HepG2 (cell line): ENCODE data around the gene RNFT1. TPM values are rescaled to one million over a fixed set of nuclear protein-coding genes. Genes with fewer than 3 reads are reported as not detected.

Source experiments
- BHLHE40 ChIP-seq: IDR thresholded peaks from 2 replicates; pipeline ENCODE4 v1.6.1; 2011; ENCODE audit warnings: low read length, improper control_type of control experiment
- CENPBD1 ChIP-seq: sonication (generic); formaldehyde crosslinking; IDR thresholded peaks from 2 replicates; pipeline ENCODE4 v1.8.0; 2022; ENCODE audit warnings: missing genetic modification reagents, low read depth, mild to moderate bottlenecking, borderline replicate concordance
- GATAD2A ChIP-seq: IDR thresholded peaks from 2 replicates; pipeline ENCODE4 v1.6.1; 2016
- GTF2F1 ChIP-seq: fragments of 150-350 bp; IDR thresholded peaks from 2 replicates; pipeline ENCODE4 v1.6.1; 2014; ENCODE audit warnings: low read length
- HOXD1 ChIP-seq: sonication (generic); formaldehyde crosslinking; IDR thresholded peaks from 2 replicates; pipeline ENCODE4 v1.5.0; 2020; ENCODE audit warnings: missing genetic modification reagents
- IKZF1 ChIP-seq: fragments of 450-650 bp; IDR thresholded peaks from 2 replicates; pipeline ENCODE4 v1.7.1; 2016
- LCORL ChIP-seq, 2 experiments: fragments of 450-650 bp in 1 of 2; sonication (generic) in 1 of 2; formaldehyde crosslinking in 1 of 2; IDR thresholded peaks; 2 replicates each; pipeline versions ENCODE4 v1.5.0 to v1.6.1; 2017 to 2020; ENCODE audit warnings: antibody characterized with exemption in 1 of 2, missing genetic modification reagents in 1 of 2
- NFIC ChIP-seq: IDR thresholded peaks from 2 replicates; pipeline ENCODE4 v1.6.1; 2012; ENCODE audit warnings: mild to moderate bottlenecking, low read length, inconsistent platforms
- NFYB ChIP-seq: sonication (generic); formaldehyde crosslinking; IDR thresholded peaks from 2 replicates; pipeline ENCODE4 v1.4.0; 2020; ENCODE audit warnings: missing genetic modification reagents
- PHF21A ChIP-seq: sonication (generic); formaldehyde crosslinking; IDR thresholded peaks from 2 replicates; pipeline ENCODE4 v1.5.0; 2020; ENCODE audit warnings: mild to moderate bottlenecking, missing genetic modification reagents
- PLSCR1 ChIP-seq: sonication (generic); formaldehyde crosslinking; IDR thresholded peaks from 2 replicates; pipeline ENCODE4 v1.5.0; 2020; ENCODE audit warnings: missing genetic modification reagents, mild to moderate bottlenecking, borderline replicate concordance
- SIN3B ChIP-seq: fragments of 150-350 bp; IDR thresholded peaks from 2 replicates; pipeline ENCODE4 v1.6.1; 2014; ENCODE audit warnings: low read length
- SMAD9 ChIP-seq: sonication (generic); formaldehyde crosslinking; IDR thresholded peaks from 2 replicates; pipeline ENCODE4 v1.5.1; 2020; ENCODE audit warnings: mild to moderate bottlenecking, missing genetic modification reagents
- SOX5 ChIP-seq: IDR thresholded peaks from 2 replicates; pipeline ENCODE4 v1.6.1; 2016; ENCODE audit warnings: borderline replicate concordance
- SOX6 ChIP-seq, 2 experiments: fragments of 450-650 bp in 1 of 2; sonication (generic) in 1 of 2; formaldehyde crosslinking in 1 of 2; IDR thresholded peaks; 2 replicates each; pipeline versions ENCODE4 v1.4.0 to v1.6.1; 2017 to 2020; ENCODE audit warnings: antibody characterized with exemption in 1 of 2, mild to moderate bottlenecking in 1 of 2, missing genetic modification reagents in 1 of 2
- ZBTB8A ChIP-seq: sonication (generic); formaldehyde crosslinking; IDR thresholded peaks from 2 replicates; pipeline ENCODE4 v1.4.0; 2020; ENCODE audit warnings: mild to moderate bottlenecking, low read depth, missing genetic modification reagents, borderline replicate concordance
- ZFYVE20 ChIP-seq: sonication (generic); formaldehyde crosslinking; IDR thresholded peaks from 2 replicates; pipeline ENCODE4 v1.8.0; 2023; ENCODE audit warnings: low read depth, mild to moderate bottlenecking, moderate library complexity, missing genetic modification reagents, borderline replicate concordance
- ZNF230 ChIP-seq: sonication (generic); formaldehyde crosslinking; IDR thresholded peaks from 2 replicates; pipeline ENCODE4 v1.4.0; 2020; ENCODE audit warnings: mild to moderate bottlenecking, missing genetic modification reagents
- ZNF546 ChIP-seq: sonication (generic); formaldehyde crosslinking; conservative IDR thresholded peaks from 2 replicates; pipeline ENCODE4 v1.8.1; 2023; ENCODE audit warnings: mild to moderate bottlenecking, missing genetic modification reagents
- ZNF552 ChIP-seq: sonication (generic); formaldehyde crosslinking; IDR thresholded peaks from 2 replicates; pipeline ENCODE4 v1.9.0; 2022; ENCODE audit warnings: missing genetic modification reagents, mild to moderate bottlenecking, borderline replicate concordance
- ZNF580 ChIP-seq: IDR thresholded peaks from 2 replicates; pipeline ENCODE4 v1.6.1; 2016; ENCODE audit warnings: low read depth, borderline replicate concordance
- ZNF605 ChIP-seq: sonication (generic); formaldehyde crosslinking; IDR thresholded peaks from 2 replicates; pipeline ENCODE4 v1.8.0; 2022; ENCODE audit warnings: mild to moderate bottlenecking, missing genetic modification reagents
- ZNF780A ChIP-seq: sonication (generic); formaldehyde crosslinking; IDR thresholded peaks from 2 replicates; pipeline ENCODE4 v1.8.0; 2022; ENCODE audit warnings: mild to moderate bottlenecking, missing genetic modification reagents, moderate library complexity
- polyA plus RNA-seq, 8 experiments: library from polyadenylated mRNA; depleted of rRNA in 3 of 8; stranded (reverse) in 7 of 8; unstranded in 1 of 8; fragments of >200 nt; fragmentation: Illumina TruSeq in 4 of 8; extraction: Trizol in 4 of 8; gene quantifications; 2 replicates each; pipeline versions ENCODE4 v1.2.1 to v1.2.3, GENCODE V29; 2011 to 2016; ENCODE audit warnings: low read depth in 4 of 8, missing spikeins in 1 of 8, mixed read lengths in 1 of 8; ENCODE audit not compliant: insufficient read depth in 1 of 8
- total RNA-seq, 5 experiments: library from RNA; depleted of rRNA; stranded (reverse); fragments of >200 nt; fragmentation: Illumina TruSeq; extraction: Trizol; gene quantifications; 2 replicates each; pipeline ENCODE4 v1.2.3, GENCODE V29; 2016; ENCODE audit warnings: low read depth in 1 of 5
- TF ChIP-seq, protein P1 (sequence below): sonication (generic); formaldehyde crosslinking; IDR thresholded peaks from 2 replicates; pipeline ENCODE4 v1.8.0; 2022; ENCODE audit warnings: missing genetic modification reagents, mild to moderate bottlenecking, borderline replicate concordance
- TF ChIP-seq, protein P2 (sequence below): sonication (generic); formaldehyde crosslinking; IDR thresholded peaks from 2 replicates; pipeline ENCODE4 v1.4.0; 2020; ENCODE audit warnings: mild to moderate bottlenecking, missing genetic modification reagents

The RNFT1 gene
- total and polyA plus RNA-seq, 2 of the 13 experiments (the other 11 are each of a cell fraction or from before 2014, with no cell fraction given), result 19.1 to 22.1 TPM

DNA sequence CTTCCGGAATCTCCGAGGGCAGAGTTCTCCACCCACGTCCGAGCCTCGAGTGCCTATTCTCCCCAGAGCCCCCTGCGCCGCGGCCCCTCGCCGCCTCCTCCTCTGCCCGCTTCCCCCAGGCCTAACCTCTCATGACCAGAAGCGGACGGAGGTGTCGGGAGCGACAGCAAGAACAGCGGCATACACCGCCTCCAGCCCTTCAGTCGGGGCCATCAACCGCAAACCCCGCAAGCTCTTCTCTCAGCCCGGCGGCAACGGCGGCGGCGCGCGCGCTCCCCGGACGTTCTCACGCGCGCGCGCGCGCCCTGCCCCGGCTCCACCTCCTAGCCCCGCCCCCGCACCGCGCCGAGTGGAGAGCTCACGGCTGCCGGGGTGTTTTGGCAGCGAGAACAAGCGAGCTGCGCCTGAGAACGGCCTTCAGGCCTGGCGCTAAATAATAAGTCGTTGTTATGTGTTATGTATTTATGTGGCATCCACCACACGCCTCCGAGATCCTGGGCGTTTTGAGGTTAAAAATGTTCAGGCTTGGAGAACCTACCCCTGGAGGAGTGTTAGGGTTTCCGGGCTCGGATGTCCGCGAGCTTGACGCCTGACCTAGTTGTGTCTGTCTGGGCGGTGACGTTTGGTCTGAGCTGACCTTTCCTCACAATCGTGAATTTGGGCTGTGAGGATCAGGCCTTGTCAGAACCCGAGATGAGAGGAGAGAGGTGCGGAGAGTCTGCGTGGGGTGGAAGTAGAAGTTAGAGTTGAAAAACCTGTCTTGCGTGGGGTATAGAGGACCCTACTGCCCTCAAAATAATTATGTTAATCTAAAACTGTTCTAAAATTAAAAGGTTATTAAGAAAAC is at the start of gene RNFT1 (continued):
- TF ChIP-seq, protein P1, sequence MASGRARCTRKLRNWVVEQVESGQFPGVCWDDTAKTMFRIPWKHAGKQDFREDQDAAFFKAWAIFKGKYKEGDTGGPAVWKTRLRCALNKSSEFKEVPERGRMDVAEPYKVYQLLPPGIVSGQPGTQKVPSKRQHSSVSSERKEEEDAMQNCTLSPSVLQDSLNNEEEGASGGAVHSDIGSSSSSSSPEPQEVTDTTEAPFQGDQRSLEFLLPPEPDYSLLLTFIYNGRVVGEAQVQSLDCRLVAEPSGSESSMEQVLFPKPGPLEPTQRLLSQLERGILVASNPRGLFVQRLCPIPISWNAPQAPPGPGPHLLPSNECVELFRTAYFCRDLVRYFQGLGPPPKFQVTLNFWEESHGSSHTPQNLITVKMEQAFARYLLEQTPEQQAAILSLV (CRISPR knock-in tag), result peak; percentile 65; the same call in 1 of the 2 replicates
- TF ChIP-seq ZBTB8A (no peak), ZNF230 (CRISPR knock-in tag) (peak; percentile 63; the same call in 1 of the 2 replicates), NFYB (CRISPR knock-in tag) (no peak; the same call in 1 of the 2 replicates), HOXD1 (CRISPR knock-in tag) (peak; percentile 48; the same call in 1 of the 2 replicates), LCORL (IDR thresholded peaks at IDR 0.05) (no peak), LCORL (CRISPR knock-in tag; IDR thresholded peaks at IDR 0.05) (peak; percentile 84), GTF2F1 (no peak; the same call in 1 of the 2 replicates), CENPBD1 (CRISPR knock-in tag) (no peak), SMAD9 (0 out of 2 replicates have a peak, but pooled peaks have one; percentile 32), PHF21A (CRISPR knock-in tag) (no peak), SIN3B (no peak), ZNF552 (no peak), IKZF1 (no peak), NFIC (0 out of 2 replicates have a peak, but pooled peaks have one; percentile 24), PLSCR1 (CRISPR knock-in tag) (no peak), ZNF780A (no peak), GATAD2A (CRISPR knock-in tag) (peak; percentile 43; the same call in 1 of the 2 replicates), ZNF580 (0 out of 2 replicates have a peak, but pooled peaks have one; percentile 35), ZFYVE20 (CRISPR knock-in tag) (no peak), ZNF546 (CRISPR knock-in tag) (0 out of 2 replicates have a peak, but pooled peaks have one; percentile 52), BHLHE40 (peak; percentile 75), ZNF605 (0 out of 2 replicates have a peak, but pooled peaks have one; percentile 38), SOX6 (IDR thresholded peaks at IDR 0.05) (no peak), SOX6 (CRISPR knock-in tag; IDR thresholded peaks at IDR 0.05) (no peak; the same call in 1 of the 2 replicates), SOX5 (peak; percentile 46)
- TF ChIP-seq, protein P2, sequence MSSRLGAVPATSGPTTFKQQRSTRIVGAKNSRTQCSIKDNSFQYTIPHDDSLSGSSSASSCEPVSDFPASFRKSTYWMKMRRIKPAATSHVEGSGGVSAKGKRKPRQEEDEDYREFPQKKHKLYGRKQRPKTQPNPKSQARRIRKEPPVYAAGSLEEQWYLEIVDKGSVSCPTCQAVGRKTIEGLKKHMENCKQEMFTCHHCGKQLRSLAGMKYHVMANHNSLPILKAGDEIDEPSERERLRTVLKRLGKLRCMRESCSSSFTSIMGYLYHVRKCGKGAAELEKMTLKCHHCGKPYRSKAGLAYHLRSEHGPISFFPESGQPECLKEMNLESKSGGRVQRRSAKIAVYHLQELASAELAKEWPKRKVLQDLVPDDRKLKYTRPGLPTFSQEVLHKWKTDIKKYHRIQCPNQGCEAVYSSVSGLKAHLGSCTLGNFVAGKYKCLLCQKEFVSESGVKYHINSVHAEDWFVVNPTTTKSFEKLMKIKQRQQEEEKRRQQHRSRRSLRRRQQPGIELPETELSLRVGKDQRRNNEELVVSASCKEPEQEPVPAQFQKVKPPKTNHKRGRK (CRISPR knock-in tag), result peak; percentile 68; the same call in 1 of the 2 replicates
